ENCODE data around the gene VPS37B.

The VPS37B gene

GRCh38 chr12:122843455-122843854 is 52.5 kb downstream of the VPS37B start:
- POLR2A ChIA-PET, result no interaction called here

GRCh38 chr12:122842505-122843405 is 53.2 kb downstream of the VPS37B start:
- DNase-seq (ENCODE audit: extremely low spot score), result no peak
- POLR2A ChIA-PET, result no interaction called here
- no peak for TF ChIP-seq CTCF (IDR thresholded peaks at IDR 0.05; ENCODE audit: control extremely low read depth, extremely low read depth, low read depth, missing control alignments)
- CTCF ChIA-PET, result interaction anchor here (0.8 to 2.7 kb wide), 6 partner anchors 9 to 110 kb away, joined by 3 to 12 read pairs (median 3); no protein-coding TSS in a partner anchor

More at GRCh38 chr12:122843455-122843854, 52.5 kb downstream of the VPS37B start:
- no peak for DNase-seq (ENCODE audit: extremely low spot score)
- no peak for TF ChIP-seq CTCF (IDR thresholded peaks at IDR 0.05; ENCODE audit: control extremely low read depth, extremely low read depth, low read depth, missing control alignments)
- CTCF ChIA-PET, result interaction anchor here (0.9 to 2.7 kb wide), 3 partner anchors 10 to 49 kb away, joined by 3 to 12 read pairs (median 3); no protein-coding TSS in a partner anchor

- no peak for DNase-seq (ENCODE audit: extremely low spot score)
- POLR2A ChIA-PET, result no interaction called here
- no peak for TF ChIP-seq CTCF (IDR thresholded peaks at IDR 0.05; ENCODE audit: control extremely low read depth, extremely low read depth, low read depth, missing control alignments)
- CTCF ChIA-PET, result interaction anchor here (0.8 to 1.4 kb wide), 4 partner anchors 17 to 111 kb away, joined by 3 to 4 read pairs (median 4); no protein-coding TSS in a partner anchor
Measured at GRCh38 chr12:122841544-122842321, 54.2 kb downstream of the VPS37B start.

- no peak for DNase-seq (ENCODE audit: extremely low spot score)
- no peak for TF ChIP-seq CTCF (IDR thresholded peaks at IDR 0.05; ENCODE audit: control extremely low read depth, extremely low read depth, low read depth, missing control alignments)
- POLR2A ChIA-PET, result no interaction called here
- CTCF ChIA-PET, result interaction anchor here (1.0 to 1.6 kb wide), 4 partner anchors 18 to 47 kb away, joined by 3 to 5 read pairs (median 4); no protein-coding TSS in a partner anchor
Measured at GRCh38 chr12:122840580-122841513, 55.1 kb downstream of the VPS37B start.

- DNase-seq (ENCODE audit: extremely low spot score), result no peak
- POLR2A ChIA-PET, result no interaction called here
- CTCF ChIA-PET, result interaction anchor here (1.0 to 1.6 kb wide), 4 partner anchors 19 to 46 kb away, joined by 3 to 5 read pairs (median 4); no protein-coding TSS in a partner anchor
- TF ChIP-seq CTCF (IDR thresholded peaks at IDR 0.05; ENCODE audit: control extremely low read depth, extremely low read depth, low read depth, missing control alignments), result no peak
Measured at GRCh38 chr12:122839907-122840554, 55.9 kb downstream of the VPS37B start.

Measured in GM10248 (cell line).